OCI-LY1 (cell line): ENCODE data around the gene UST.

ENCODE experiments used
- H2AFZ ChIP-seq: fragments of 200-600 bp; sonication (generic), shearing (Covaris generic); 2 replicates; pipeline ENCODE4 v1.6.0; 2014; ENCODE audit warnings: antibody characterized with exemption, mild to moderate bottlenecking, low read length
- H3F3A ChIP-seq: fragments of 200-600 bp; sonication (generic), shearing (Covaris generic); 2 replicates; pipeline ENCODE4 v1.6.0; 2014; ENCODE audit warnings: mild to moderate bottlenecking, antibody characterized with exemption, low read length, moderate library complexity; ENCODE audit not compliant: insufficient read depth
- H3K27ac ChIP-seq: fragments of 200-600 bp; sonication (generic); 2 replicates; pipeline ENCODE4 v1.5.1; 2014; ENCODE audit warnings: low read length, mixed run types, mild to moderate bottlenecking, low read depth; ENCODE audit not compliant: poor library complexity, severe bottlenecking
- H3K27me3 ChIP-seq: fragments of 200-600 bp; sonication (generic); 2 replicates; pipeline ENCODE4 v1.6.0; 2014; ENCODE audit warnings: antibody characterized with exemption, mild to moderate bottlenecking, low read length, moderate library complexity; ENCODE audit not compliant: insufficient read depth
- H3K36me3 ChIP-seq: fragments of 200-600 bp; sonication (generic); 2 replicates; pipeline ENCODE4 v1.6.1; 2014; ENCODE audit warnings: mild to moderate bottlenecking, antibody characterized with exemption, low read length, moderate library complexity, mixed read lengths; ENCODE audit not compliant: insufficient read depth
- H3K4me1 ChIP-seq: fragments of 200-600 bp; sonication (generic); 2 replicates; pipeline ENCODE4 v1.5.1; 2014; ENCODE audit warnings: mild to moderate bottlenecking, low read length, moderate library complexity; ENCODE audit not compliant: insufficient read depth, severe bottlenecking
- H3K4me2 ChIP-seq: fragments of 200-600 bp; sonication (generic), shearing (Covaris generic); 2 replicates; pipeline ENCODE4 v1.6.1; 2014; ENCODE audit warnings: low read length
- H3K4me3 ChIP-seq: fragments of 200-600 bp; sonication (generic); 2 replicates; pipeline ENCODE4 v1.5.1; 2014; ENCODE audit warnings: low read length, low read depth, mild to moderate bottlenecking, mixed read lengths; ENCODE audit not compliant: poor library complexity, severe bottlenecking
- H3K79me2 ChIP-seq: fragments of 200-600 bp; shearing (Covaris generic); 2 replicates; pipeline ENCODE4 v1.6.1; 2016; ENCODE audit warnings: mixed run types, low read length, mixed read lengths; ENCODE audit not compliant: insufficient read depth
- H3K9ac ChIP-seq: fragments of 200-600 bp; sonication (generic), shearing (Covaris generic); 2 replicates; pipeline ENCODE4 v1.6.1; 2014; ENCODE audit warnings: mild to moderate bottlenecking, low read length, mixed read lengths
- H3K9me2 ChIP-seq: fragments of 200-600 bp; sonication (generic), shearing (Covaris generic); 2 replicates; pipeline ENCODE4 v1.6.1; 2014; ENCODE audit warnings: low read depth, mild to moderate bottlenecking, low read length, mixed read lengths
- H3K9me3 ChIP-seq: fragments of 200-600 bp; shearing (Covaris generic); 2 replicates; pipeline ENCODE4 v1.6.1; 2014; ENCODE audit warnings: low read length, mixed read lengths
- H4K20me1 ChIP-seq: fragments of 200-600 bp; sonication (generic), shearing (Covaris generic); 2 replicates; pipeline ENCODE4 v1.6.0; 2016; ENCODE audit warnings: mild to moderate bottlenecking, low read length; ENCODE audit not compliant: insufficient read depth
- CTCF ChIP-seq: fragments of 200-600 bp; sonication (generic), shearing (Covaris generic); IDR thresholded peaks from 2 replicates; pipeline ENCODE4 v1.5.1; 2017; ENCODE audit warnings: mild to moderate bottlenecking, antibody characterized with exemption, low read length, moderate library complexity, mixed read lengths
- EZH2 ChIP-seq: fragments of 200-600 bp; sonication (generic), shearing (Covaris generic); IDR thresholded peaks from 2 replicates; pipeline ENCODE4 v1.8.0; 2017; ENCODE audit warnings: borderline replicate concordance, mixed run types, mild to moderate bottlenecking, antibody characterized with exemption, low read length, moderate library complexity, mixed read lengths

UST gene

GRCh38 chr6:148957752-148958151 is 210.9 kb downstream of the UST start:
- Histone ChIP-seq H3K9ac (no peak overlapping the region), H3K4me3 (no peak overlapping the region), H3K36me3 (no peaks in the 10 kb centered on the region), H3K79me2 (no peaks in the 10 kb centered on the region), H3K27me3 (no peaks in the 10 kb centered on the region; the same call in 1 of the 2 replicates), H3K4me2 (no peak overlapping the region), H3K27ac (no peak overlapping the region), H3F3A (no peaks in the 10 kb centered on the region), H4K20me1 (no peaks in the 10 kb centered on the region), H3K9me3 (no peaks in the 10 kb centered on the region), H2AFZ (no peak overlapping the region), H3K9me2 (no peaks in the 10 kb centered on the region), H3K4me1 (no peaks in the 10 kb centered on the region)
- TF ChIP-seq EZH2 = no peak
- TF ChIP-seq CTCF = no peak

GRCh38 chr6:148959008-148959407 is 212.2 kb downstream of the UST start:
- no peak overlapping the region for H3K9ac ChIP-seq
- no peak for TF ChIP-seq CTCF
- no peaks in the 10 kb centered on the region for H3K9me3 ChIP-seq
- no peak overlapping the region for H2AFZ ChIP-seq
- H3K36me3 ChIP-seq = no peaks in the 10 kb centered on the region
- H3K4me3 ChIP-seq = no peak overlapping the region
- H3K27me3 ChIP-seq = no peaks in the 10 kb centered on the region
- H3K79me2 ChIP-seq = no peaks in the 10 kb centered on the region
- H3K27ac ChIP-seq = no peak overlapping the region
- H3K9me2 ChIP-seq = no peaks in the 10 kb centered on the region
- no peak overlapping the region for H3K4me2 ChIP-seq
- no peaks in the 10 kb centered on the region for H4K20me1 ChIP-seq
- no peaks in the 10 kb centered on the region for H3F3A ChIP-seq
- no peaks in the 10 kb centered on the region for H3K4me1 ChIP-seq

GRCh38 chr6:148959501-148959900 is 212.7 kb downstream of the UST start:
- Histone ChIP-seq H3K36me3 (no peaks in the 10 kb centered on the region), H3K4me3 (no peak overlapping the region), H3F3A (no peaks in the 10 kb centered on the region), H3K4me2 (no peak overlapping the region), H3K4me1 (no peaks in the 10 kb centered on the region), H3K9me2 (no peaks in the 10 kb centered on the region), H3K27me3 (no peaks in the 10 kb centered on the region), H2AFZ (no peak overlapping the region), H3K79me2 (no peaks in the 10 kb centered on the region), H3K9ac (no peak overlapping the region), H3K27ac (no peak overlapping the region), H3K9me3 (no peaks in the 10 kb centered on the region), H4K20me1 (no peaks in the 10 kb centered on the region)
- TF ChIP-seq CTCF = no peak
- TF ChIP-seq EZH2 = no peak
